Right atrium auricular region (tissue), 2 donors: ENCODE data around the gene CDC25B. TPM values are rescaled to one million over a fixed set of nuclear protein-coding genes. Genes with fewer than 3 reads are reported as not detected.

Experiments used
- DNase-seq: peaks from one replicate; pipeline ENCODE4 v3.0.0-alpha.2; 2019; ENCODE audit warnings: low spot score
- H3K27ac ChIP-seq, 2 donors: fragments of 200-600 bp; sonication (generic); 1 replicate in 1 of 2; 2 replicates in 1 of 2; pipeline ENCODE4 v1.5.1; 2016 to 2019
- H3K27me3 ChIP-seq, 2 donors: fragments of 200-600 bp; sonication (generic); one replicate each; pipeline versions ENCODE4 v1.5.1 to v1.6.0; 2017 to 2019
- H3K36me3 ChIP-seq: fragments of 200-600 bp; sonication (generic); one replicate; pipeline ENCODE4 v1.5.1; 2016
- H3K4me1 ChIP-seq, 2 donors: fragments of 200-600 bp; sonication (generic); one replicate each; pipeline versions ENCODE4 v1.5.1 to v1.6.0; 2017 to 2019
- H3K4me3 ChIP-seq, 2 donors: fragments of 200-600 bp; sonication (generic); 1 replicate in 1 of 2; 2 replicates in 1 of 2; pipeline ENCODE4 v1.5.1; 2017 to 2019; ENCODE audit warnings: mild to moderate bottlenecking in 1 of 2, moderate library complexity in 1 of 2
- H3K9me3 ChIP-seq, 2 donors: fragments of 200-600 bp; sonication (generic); one replicate each; pipeline ENCODE4 v1.5.1; 2019
- total RNA-seq, 2 donors: library from RNA; depleted of rRNA; stranded (reverse); fragments of >200 nt; gene quantifications; one replicate each; pipeline ENCODE4 v1.1.0, GENCODE V29; 2016
- TF ChIP-seq, protein P1 (sequence below), 2 donors: fragments of 200-600 bp; sonication (generic); IDR thresholded peaks; one replicate each; pipeline ENCODE4 v1.5.1; 2019; ENCODE audit warnings: antibody characterized with exemption in 2 of 2

The CDC25B gene
- total RNA-seq, 2 donors from 2014 or later = 10.4 to 11.4 TPM

DNA sequence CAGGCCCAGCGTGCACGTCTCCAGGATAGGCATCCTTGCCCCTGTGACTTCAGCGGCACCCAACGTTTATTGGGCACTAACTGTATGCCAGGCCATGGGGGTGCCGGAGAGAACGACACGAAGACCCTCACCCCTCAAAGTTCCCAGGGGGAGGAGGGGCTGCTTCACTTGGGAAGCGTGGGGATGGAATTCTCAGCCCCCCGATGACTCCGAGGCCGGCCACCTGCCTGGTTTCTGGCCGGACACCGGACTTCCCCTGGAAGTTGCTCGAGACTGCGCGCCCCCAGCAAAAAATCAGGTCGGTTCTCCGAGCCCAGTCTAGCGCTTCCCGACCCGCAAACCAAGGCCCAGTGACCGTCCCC is 50.2 kb downstream of the CDC25B start:
- peak overlapping the region; percentile 94 to 96 for H3K27ac ChIP-seq
- TF ChIP-seq, protein P1, sequence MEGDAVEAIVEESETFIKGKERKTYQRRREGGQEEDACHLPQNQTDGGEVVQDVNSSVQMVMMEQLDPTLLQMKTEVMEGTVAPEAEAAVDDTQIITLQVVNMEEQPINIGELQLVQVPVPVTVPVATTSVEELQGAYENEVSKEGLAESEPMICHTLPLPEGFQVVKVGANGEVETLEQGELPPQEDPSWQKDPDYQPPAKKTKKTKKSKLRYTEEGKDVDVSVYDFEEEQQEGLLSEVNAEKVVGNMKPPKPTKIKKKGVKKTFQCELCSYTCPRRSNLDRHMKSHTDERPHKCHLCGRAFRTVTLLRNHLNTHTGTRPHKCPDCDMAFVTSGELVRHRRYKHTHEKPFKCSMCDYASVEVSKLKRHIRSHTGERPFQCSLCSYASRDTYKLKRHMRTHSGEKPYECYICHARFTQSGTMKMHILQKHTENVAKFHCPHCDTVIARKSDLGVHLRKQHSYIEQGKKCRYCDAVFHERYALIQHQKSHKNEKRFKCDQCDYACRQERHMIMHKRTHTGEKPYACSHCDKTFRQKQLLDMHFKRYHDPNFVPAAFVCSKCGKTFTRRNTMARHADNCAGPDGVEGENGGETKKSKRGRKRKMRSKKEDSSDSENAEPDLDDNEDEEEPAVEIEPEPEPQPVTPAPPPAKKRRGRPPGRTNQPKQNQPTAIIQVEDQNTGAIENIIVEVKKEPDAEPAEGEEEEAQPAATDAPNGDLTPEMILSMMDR (IDR thresholded peaks at IDR 0.05) = no peak
- no peak for DNase-seq
- H3K36me3 ChIP-seq = no peaks in the 10 kb centered on the region
- no peaks in the 10 kb centered on the region for H3K27me3 ChIP-seq
- H3K9me3 ChIP-seq = no peaks in the 10 kb centered on the region
- peak overlapping the region; percentile 95 to 98 for H3K4me3 ChIP-seq
- peaks cover 0 to 25% of the 10 kb centered on the region in 2 donors for H3K4me1 ChIP-seq

GRCh38 chr20:3846740-3847428 is 50.8 kb downstream of the CDC25B start, which contains the start of gene MAVS:
MAVS (plus strand) TSS chr20:3846834; CDS start chr20:3854625, 7,791 bp downstream.
- Histone ChIP-seq H3K4me3 (peak within 1 kb of the TSS; percentile 95 to 98), H3K27me3 (no peaks in the 10 kb centered on the region), H3K4me1 (peaks cover 0 to 25% of the 10 kb centered on the region in 2 donors), H3K9me3 (no peaks in the 10 kb centered on the region), H3K36me3 (no peaks in the 10 kb centered on the region), H3K27ac (peak within 1 kb of the TSS; percentile 94 to 96)
- DNase-seq = peak; percentile 85
- TF ChIP-seq, protein P1 (IDR thresholded peaks at IDR 0.05) = no peak

DNA sequence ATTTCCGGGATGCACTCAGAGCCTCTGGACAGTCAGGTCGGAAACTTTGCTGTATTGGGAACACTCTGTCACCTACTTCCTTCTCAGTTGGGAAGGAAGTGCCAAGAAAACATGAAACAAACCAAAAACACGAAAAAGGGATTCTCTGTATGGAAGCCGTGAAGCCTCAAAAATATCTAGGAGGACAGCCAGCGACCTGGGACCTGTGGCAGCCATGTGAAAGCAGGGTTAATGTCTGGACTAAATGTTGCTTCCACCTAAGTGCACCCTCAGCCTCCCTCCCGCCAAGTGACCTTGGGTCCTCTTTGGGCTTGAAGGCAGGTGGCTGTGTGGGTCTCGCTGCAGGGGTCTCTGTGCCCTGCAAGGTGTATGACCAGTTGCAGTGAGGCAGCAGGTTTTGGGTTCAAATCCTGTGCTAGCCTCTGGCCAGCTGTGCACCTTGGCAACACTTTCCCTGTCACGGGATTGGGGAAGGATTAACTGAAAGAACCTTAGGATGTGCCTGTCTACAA is 51.4 kb downstream of the CDC25B start:
- no peak for DNase-seq
- H3K27ac ChIP-seq = peak overlapping the region; percentile 94 to 96
- H3K36me3 ChIP-seq = no peaks in the 10 kb centered on the region
- peaks cover 0 to 25% of the 10 kb centered on the region in 2 donors for H3K4me1 ChIP-seq
- peak overlapping the region; percentile 95 to 98 for H3K4me3 ChIP-seq
- TF ChIP-seq, protein P1 (IDR thresholded peaks at IDR 0.05) = no peak
- no peaks in the 10 kb centered on the region for H3K27me3 ChIP-seq
- no peaks in the 10 kb centered on the region for H3K9me3 ChIP-seq

GRCh38 chr20:3848565-3848964 is 52.5 kb downstream of the CDC25B start:
- Histone ChIP-seq H3K4me3 (no peak overlapping the region), H3K4me1 (peaks cover 0 to 25% of the 10 kb centered on the region in 2 donors), H3K27ac (no peak overlapping the region), H3K27me3 (no peaks in the 10 kb centered on the region), H3K9me3 (no peaks in the 10 kb centered on the region), H3K36me3 (no peaks in the 10 kb centered on the region)
- DNase-seq = no peak
- TF ChIP-seq, protein P1 (IDR thresholded peaks at IDR 0.05) = no peak

GRCh38 chr20:3854462-3854871 is 58.4 kb downstream of the CDC25B start:
- no peaks in the 10 kb centered on the region for H3K27me3 ChIP-seq
- H3K4me3 ChIP-seq = no peak overlapping the region
- no peak overlapping the region for H3K27ac ChIP-seq
- H3K9me3 ChIP-seq = no peaks in the 10 kb centered on the region
- H3K4me1 ChIP-seq = no peaks in the 10 kb centered on the region
- DNase-seq = no peak
- H3K36me3 ChIP-seq = peaks cover 43% of the 10 kb centered on the region
- TF ChIP-seq, protein P1 (IDR thresholded peaks at IDR 0.05) = no peak

Other genes with a start within 250 kb of the CDC25B start
- not detected for gene GFRA4, start 132.9 kb upstream of the CDC25B start, total RNA-seq
- 10 to 100 TPM in 1 of 2 donors, 1 to 10 TPM in 1; 9.7 to 13.8 TPM for gene ADAM33, start 114.3 kb upstream of the CDC25B start, total RNA-seq
- 1 to 10 TPM; 3.2 to 3.9 TPM for gene SIGLEC1, start 83.7 kb upstream of the CDC25B start, total RNA-seq
- gene HSPA12B, start 63.6 kb upstream of the CDC25B start, total RNA-seq = 10 to 100 TPM; 11.2 to 13.4 TPM
- gene ADISSP, start 28.6 kb upstream of the CDC25B start, total RNA-seq = 10 to 100 TPM; 10.8 to 11.2 TPM
- under 1 TPM in 1 of 2 donors, not detected in 1; 0.31 TPM for gene SPEF1, start 14.9 kb upstream of the CDC25B start, total RNA-seq
- 10 to 100 TPM; 49.1 to 77.1 TPM for gene CENPB, start 9.6 kb upstream of the CDC25B start, total RNA-seq
- gene AP5S1, start 24.2 kb downstream of the CDC25B start, total RNA-seq = 10 to 100 TPM; 14.6 to 17.3 TPM
- gene MAVS, start 50.5 kb downstream of the CDC25B start, total RNA-seq = 10 to 100 TPM; 27.5 to 29.7 TPM
- 10 to 100 TPM; 15.5 to 19.5 TPM for gene PANK2, start 93.1 kb downstream of the CDC25B start, total RNA-seq
- gene RNF24, start 219.2 kb downstream of the CDC25B start, total RNA-seq = 10 to 100 TPM in 1 of 2 donors, 1 to 10 TPM in 1; 6.5 to 14.9 TPM